Stomach (tissue), 9 donors: ENCODE data around the gene CMTM2. TPM values are rescaled to one million over a fixed set of nuclear protein-coding genes. Genes with fewer than 3 reads are reported as not detected.

ENCODE experiments used
- DNase-seq, 2 donors: peaks; one replicate each; pipeline versions ENCODE4 v3.0.0 to v3.0.0-alpha.2; 2013 to 2019
- H3K27ac ChIP-seq, 5 donors: fragments of 200-600 bp in 4 of 5; sonication (generic) in 4 of 5; one replicate each; pipeline ENCODE4 v1.5.1; 2013 to 2019; ENCODE audit warnings: mild to moderate bottlenecking in 1 of 5, moderate library complexity in 1 of 5
- H3K27me3 ChIP-seq, 3 donors: fragments of 200-600 bp; sonication (generic); one replicate each; pipeline ENCODE4 v1.5.1; 2017 to 2019; ENCODE audit warnings: mixed run types in 1 of 3
- H3K36me3 ChIP-seq, 4 donors: fragments of 200-600 bp; sonication (generic); 1 replicate in 3 of 4; 2 replicates in 1 of 4; pipeline ENCODE4 v1.5.1; 2016 to 2019
- H3K4me1 ChIP-seq, 4 donors: fragments of 200-600 bp; sonication (generic); one replicate each; pipeline ENCODE4 v1.5.1; 2016 to 2019
- H3K4me3 ChIP-seq, 4 donors: fragments of 200-600 bp; sonication (generic) in 3 of 4; one replicate each; pipeline ENCODE4 v1.5.1; 2016 to 2019; ENCODE audit warnings: mild to moderate bottlenecking in 1 of 4
- H3K9me3 ChIP-seq, 4 donors: fragments of 200-600 bp; sonication (generic); one replicate each; pipeline ENCODE4 v1.5.1; 2016 to 2019
- CTCF ChIP-seq, 7 experiments: fragments of 450-650 bp in 4 of 7; fragments of 200-600 bp in 3 of 7; sonication (generic) in 3 of 7; IDR thresholded peaks; one replicate each; pipeline ENCODE4 v1.5.1; 2016 to 2019; ENCODE audit warnings: antibody characterized with exemption in 7 of 7, control low read depth in 2 of 7, mild to moderate bottlenecking in 1 of 7
- EP300 ChIP-seq: sonication (generic); formaldehyde crosslinking; IDR thresholded peaks from one replicate; pipeline ENCODE4 v1.6.1; 2017; ENCODE audit warnings: antibody characterized with exemption
- POLR2A ChIP-seq, 4 donors: fragments of 450-650 bp; IDR thresholded peaks; one replicate each; pipeline ENCODE4 v1.6.1; 2016; ENCODE audit warnings: antibody characterized with exemption in 4 of 4, control low read depth in 2 of 4, mild to moderate bottlenecking in 1 of 4, moderate library complexity in 1 of 4
- POLR2AphosphoS5 ChIP-seq, 3 donors: sonication (generic); formaldehyde crosslinking; IDR thresholded peaks; one replicate each; pipeline ENCODE4 v1.6.1; 2016; ENCODE audit warnings: antibody characterized with exemption in 3 of 3
- WGBS, 5 donors: extraction: QIAGEN DNeasy Blood & Tissue Kit in 3 of 5; methylation state at CpG; one replicate each; pipeline versions ENCODE4 v1.1.5 to v1.1.7; 2013 to 2018; 5-methylcytosine and 5-hydroxymethylcytosine counted together
- intact Hi-C: fragments of 100-400 bp; cut with DNase I; formaldehyde crosslinking; loops from one replicate; pipeline ENCODE4 v1.15.1; 2023; ENCODE audit warnings: low total_unique reads
- polyA plus RNA-seq, 3 donors: library from polyadenylated mRNA; stranded (reverse); fragments of 200-250 nt; gene quantifications; one replicate each; pipeline ENCODE4 v1.2.3, GENCODE V29; 2013
- total RNA-seq, 5 donors: library from RNA; depleted of rRNA; stranded (reverse); fragments of >200 nt; gene quantifications; one replicate each; pipeline versions ENCODE4 v1.1.0 to v1.2.3, GENCODE V29; 2014 to 2016
- donor health status: healthy with polysubstance abuse.
- donor health status: Bipolar disorder and iron deficiency.
- donor health status: healthy.

The CMTM2 gene
- total and polyA plus RNA-seq, 8 donors, result 0.48 to 0.50 TPM; not detected in 6

DNA sequence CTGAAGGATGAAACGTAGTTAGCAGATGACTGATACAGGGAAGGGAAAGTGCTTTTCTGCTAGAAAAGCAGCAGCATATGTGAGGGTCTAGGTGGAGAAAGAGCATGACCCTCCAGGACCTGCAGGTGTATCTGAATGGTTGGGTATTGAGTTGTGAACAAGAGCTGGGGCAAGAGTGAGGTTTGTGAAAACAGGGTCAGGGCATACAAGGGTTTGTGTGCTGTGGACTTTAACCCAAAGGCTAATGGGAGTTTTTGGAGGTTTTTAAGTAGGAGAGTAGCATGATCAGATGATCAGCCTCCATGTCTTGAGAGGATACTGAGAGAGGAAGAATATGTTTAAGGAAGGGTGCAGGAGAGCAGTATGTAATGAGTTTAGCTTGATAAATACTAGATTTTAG lies 19.2 kb upstream of the CMTM2 start:
- H3K9me3 ChIP-seq, result no peaks in the 10 kb centered on the region
- H3K36me3 ChIP-seq, result peaks cover 3 to 66% (median 41%) of the 10 kb centered on the region in 4 donors
- no peak for TF ChIP-seq POLR2AphosphoS5 (IDR thresholded peaks at IDR 0.05)
- no peak for TF ChIP-seq CTCF (IDR thresholded peaks at IDR 0.05)
- no peak for TF ChIP-seq POLR2A (IDR thresholded peaks at IDR 0.05)
- no peak for TF ChIP-seq EP300
- no peak overlapping the region for H3K27ac ChIP-seq
- DNase-seq, result no peak
- peaks cover 0 to 28% (median 2%) of the 10 kb centered on the region in 4 donors for H3K4me1 ChIP-seq
- WGBS, 5 donors, result 73 to 86% (median 81%) methylated on average over 1 of the region's 1 CpG
- intact Hi-C loops, result no loop called here
- no peak overlapping the region for H3K4me3 ChIP-seq
- no peaks in the 10 kb centered on the region for H3K27me3 ChIP-seq

DNA sequence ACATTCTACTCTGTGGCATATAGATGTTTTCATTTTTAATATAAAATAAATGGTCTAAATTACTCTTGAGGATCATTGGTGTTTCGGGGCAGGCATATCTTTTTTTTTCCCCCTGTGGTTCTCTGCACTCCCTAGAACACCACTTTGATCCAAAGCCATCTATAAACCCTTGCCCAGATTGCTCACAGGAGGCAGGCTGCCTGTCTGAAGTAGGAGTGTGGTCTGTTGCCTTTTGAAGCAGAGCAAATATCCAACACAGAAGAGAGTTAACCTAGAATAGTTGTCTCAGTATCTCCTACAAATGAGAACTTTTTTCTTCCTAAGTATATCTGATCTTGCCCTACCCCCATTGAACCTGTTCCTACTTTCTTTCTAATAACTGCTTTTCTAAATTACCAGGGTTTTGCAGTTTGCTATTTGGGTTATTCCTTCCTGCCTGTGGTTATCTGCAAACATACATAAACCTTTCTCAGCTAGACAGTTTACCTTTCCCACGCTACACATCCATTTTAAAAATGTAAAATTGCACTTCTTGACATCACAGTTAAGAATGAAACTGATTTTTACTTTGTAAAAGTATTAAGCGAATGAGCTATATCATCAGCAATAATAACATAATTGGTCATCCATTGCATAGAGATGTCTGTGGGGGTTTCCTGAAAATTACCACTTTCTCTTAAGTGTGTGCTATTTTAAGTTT lies 17.7 kb upstream of the CMTM2 start:
- Histone ChIP-seq H3K4me3 (no peak overlapping the region), H3K27ac (no peak overlapping the region), H3K9me3 (no peaks in the 10 kb centered on the region), H3K4me1 (peaks cover 0 to 16% (median 0%) of the 10 kb centered on the region in 4 donors), H3K36me3 (peaks cover 11 to 79% (median 55%) of the 10 kb centered on the region in 4 donors), H3K27me3 (no peaks in the 10 kb centered on the region)
- 84 to 91% (median 87%) methylated on average over 3 of the region's 3 CpGs for WGBS, 5 donors
- DNase-seq, result no peak
- TF ChIP-seq POLR2A (IDR thresholded peaks at IDR 0.05) (no peak), CTCF (IDR thresholded peaks at IDR 0.05) (no peak), EP300 (no peak), POLR2AphosphoS5 (IDR thresholded peaks at IDR 0.05) (no peak)
- intact Hi-C loops, result no loop called here

- H3K4me1 ChIP-seq, result peaks cover 0 to 16% (median 0%) of the 10 kb centered on the region in 4 donors
- TF ChIP-seq CTCF (IDR thresholded peaks at IDR 0.05) (no peak), POLR2AphosphoS5 (IDR thresholded peaks at IDR 0.05) (no peak), POLR2A (IDR thresholded peaks at IDR 0.05) (no peak), EP300 (no peak)
- peak overlapping the region in 1 of 5 donors; percentile 14 for H3K27ac ChIP-seq
- no peak for DNase-seq
- H3K36me3 ChIP-seq, result peaks cover 18 to 84% (median 60%) of the 10 kb centered on the region in 4 donors
- 74 to 81% (median 79%) methylated on average over 1 of the region's 1 CpG for WGBS, 5 donors
- no peaks in the 10 kb centered on the region for H3K9me3 ChIP-seq
- intact Hi-C loops, result no loop called here
- H3K27me3 ChIP-seq, result no peaks in the 10 kb centered on the region
- no peak overlapping the region for H3K4me3 ChIP-seq
These were observed 16.9 kb upstream of the CMTM2 start for GRCh38 chr16:66562409-66562808.

DNA sequence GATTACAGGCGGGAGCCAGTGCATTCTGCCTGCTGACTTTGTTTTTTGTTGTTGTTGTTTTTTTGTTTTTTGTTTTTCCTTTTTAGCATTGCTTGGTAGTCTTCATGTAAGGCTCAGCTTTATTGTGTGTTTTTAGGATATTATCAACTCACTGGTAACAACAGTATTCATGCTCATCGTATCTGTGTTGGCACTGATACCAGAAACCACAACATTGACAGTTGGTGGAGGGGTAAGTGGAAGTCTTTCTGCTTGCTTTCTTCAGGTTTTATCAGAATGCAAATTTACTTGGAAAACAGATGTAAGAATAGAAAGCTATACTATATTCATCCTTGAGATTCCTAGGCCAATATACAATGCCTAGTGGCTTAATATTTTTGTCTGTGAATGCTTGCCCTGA lies 16.3 kb upstream of the CMTM2 start:
- peaks cover 16 to 83% (median 56%) of the 10 kb centered on the region in 4 donors for H3K36me3 ChIP-seq
- H3K27ac ChIP-seq, result peak overlapping the region in 1 of 5 donors; percentile 14
- 69 to 86% (median 77%) methylated on average over 2 of the region's 2 CpGs for WGBS, 5 donors
- no peak for DNase-seq
- H3K27me3 ChIP-seq, result no peaks in the 10 kb centered on the region
- no peaks in the 10 kb centered on the region for H3K9me3 ChIP-seq
- no peak overlapping the region for H3K4me3 ChIP-seq
- TF ChIP-seq EP300, result no peak
- TF ChIP-seq POLR2AphosphoS5 (IDR thresholded peaks at IDR 0.05), result no peak
- no peak for TF ChIP-seq CTCF (IDR thresholded peaks at IDR 0.05)
- TF ChIP-seq POLR2A (IDR thresholded peaks at IDR 0.05), result no peak
- intact Hi-C loops, result no loop called here
- peaks cover 0 to 16% (median 0%) of the 10 kb centered on the region in 4 donors for H3K4me1 ChIP-seq
